B cell (primary cell): ENCODE measurements around the gene MEAK7.

Experiments
- CTCF ChIP-seq: fragments of 200-600 bp; IDR thresholded peaks from one replicate; pipeline ENCODE4 v1.8.0; 2022; ENCODE audit warnings: antibody characterized with exemption, mild to moderate bottlenecking
- EZH2 ChIP-seq: IDR thresholded peaks from 2 replicates; pipeline ENCODE4 v1.6.1; 2012; ENCODE audit warnings: borderline replicate concordance, low read depth, mild to moderate bottlenecking, moderate library complexity, low read length; ENCODE audit not compliant: insufficient read depth, poor library complexity, severe bottlenecking

- no peak for TF ChIP-seq CTCF
- no peak for TF ChIP-seq EZH2
Observed at GRCh38 chr16:84508502-84508901, 4.0 kb upstream of the MEAK7 start.
